Heart left ventricle (tissue), 16 donors: ENCODE measurements around the gene DCTD. TPM values are rescaled to one million over a fixed set of nuclear protein-coding genes. Genes with fewer than 3 reads are reported as not detected.

Source experiments
- ATAC-seq, 4 donors: fragments of 200-7000 bp; cut with Tn5 transposase; one replicate each; pipeline ENCODE4 v1.9.1; 2020 to 2022; ENCODE audit warnings: moderate library complexity in 4 of 4, mild to moderate bottlenecking in 3 of 4, moderate number of reproducible peaks in 1 of 4
- DNase-seq, 5 donors: peaks; one replicate each; pipeline ENCODE4 v3.0.0-alpha.2; 2020
- H3K27ac ChIP-seq, 12 donors: fragments of 200-600 bp; sonication (generic) in 4 of 12; one replicate each; pipeline versions ENCODE4 v1.5.0 to v1.8.0; 2016 to 2022; ENCODE audit warnings: mild to moderate bottlenecking in 2 of 12
- H3K27me3 ChIP-seq, 9 donors: fragments of 200-600 bp; sonication (generic) in 2 of 9; one replicate each; pipeline versions ENCODE4 v1.5.1 to v1.8.0; 2016 to 2022; ENCODE audit warnings: mild to moderate bottlenecking in 3 of 9
- H3K36me3 ChIP-seq, 9 donors: fragments of 200-600 bp; sonication (generic) in 2 of 9; one replicate each; pipeline versions ENCODE4 v1.5.0 to v1.8.0; 2018 to 2022; ENCODE audit warnings: mild to moderate bottlenecking in 2 of 9
- H3K4me1 ChIP-seq, 12 donors: fragments of 200-600 bp; sonication (generic) in 4 of 12; one replicate each; pipeline versions ENCODE4 v1.5.0 to v1.8.0; 2016 to 2022; ENCODE audit warnings: mild to moderate bottlenecking in 3 of 12
- H3K4me3 ChIP-seq, 12 donors: fragments of 200-600 bp; sonication (generic) in 4 of 12; one replicate each; pipeline versions ENCODE4 v1.5.0 to v1.8.0; 2017 to 2022; ENCODE audit warnings: mild to moderate bottlenecking in 9 of 12, moderate library complexity in 4 of 12
- H3K9me3 ChIP-seq, 12 donors: fragments of 200-600 bp; sonication (generic) in 4 of 12; one replicate each; pipeline versions ENCODE4 v1.5.0 to v1.8.0; 2016 to 2022; ENCODE audit warnings: mild to moderate bottlenecking in 1 of 12
- POLR2A ChIP-seq, 2 donors: fragments of 450-650 bp; IDR thresholded peaks; one replicate each; pipeline ENCODE4 v1.6.1; 2017; ENCODE audit warnings: antibody characterized with exemption in 2 of 2, mild to moderate bottlenecking in 2 of 2, moderate library complexity in 2 of 2
- WGBS, 4 donors: extraction: QIAGEN DNeasy Blood & Tissue Kit in 2 of 4; methylation state at CpG; one replicate each; pipeline versions ENCODE4 v1.1.5 to v1.1.7; 2013 to 2018; 5-methylcytosine and 5-hydroxymethylcytosine counted together
- intact Hi-C, 10 donors: fragments of 100-400 bp; cut with DNase I; formaldehyde crosslinking; loops; one replicate each; pipeline versions ENCODE4 v1.11.1 to v1.14.2; 2022
- polyA plus RNA-seq, 2 donors: library from polyadenylated mRNA; stranded (reverse); fragments of 200-250 nt; gene quantifications; one replicate each; pipeline ENCODE4 v1.2.3, GENCODE V29; 2013
- total RNA-seq, 9 donors: library from RNA; depleted of rRNA in 2 of 9; stranded (reverse); fragments of >200 nt in 2 of 9; fragmentation: NEBNext Ultra II Directional in 3 of 9; extraction: Animal tissue kit (Norgen Biotek cat#: 25700) in 3 of 9; gene quantifications; one replicate each; pipeline versions ENCODE4 v1.1.0 to v1.2.4, GENCODE V29; 2016 to 2023
- TF ChIP-seq, protein P1 (sequence below), 12 donors: fragments of 200-600 bp; sonication (generic) in 4 of 12; IDR thresholded peaks; one replicate each; pipeline versions ENCODE4 v1.5.0 to v1.8.0; 2018 to 2022; ENCODE audit warnings: antibody characterized with exemption in 12 of 12, mild to moderate bottlenecking in 5 of 12
- donor health status: ischemic (EF 13 %, LVEDD 7.1; RV severe dilation, severe dysfunction).
- donor health status: healthy with polysubstance abuse.
- donor health status: DM: no; HTN: yes; CAD: no.
- donor health status: DM: no; HTN: no; CAD: no.
- donor health status: ischemic (EF 25% LVEDD 6.9; RV normal size, moderate dysfunction).
- donor health status: ischemic (EF 25% LVEDD 5.7; RV mildly dilated, moderate dysfunction).
- donor health status: healthy.
- donor health status: DM: yes; HTN: yes; CAD: no.
- donor health status: ischemic (EF 35%, LVEDD 5.7; RV mildly dilated, moderate dysfunction).
- donor health status: nonischemic (EF 11% LVEDD 7.7; RV severe dilation, severe dysfunction).
- donor health status: DM: yes; HTN: yes; CAD: no.
- donor health status: PGD.
- donor health status: ischemic (EF 29% LVEDD 5.4; RV normal size, mild dysfunction).
- donor health status: nonischemic (EF 23%, LVEDD 6.1; RV moderate dilation, normal function).

Gene DCTD
- total and polyA plus RNA-seq, 11 donors = 16.1 to 55.7 (median 41.2) TPM

- intact Hi-C loops = no loop called here
- TF ChIP-seq, protein P1, sequence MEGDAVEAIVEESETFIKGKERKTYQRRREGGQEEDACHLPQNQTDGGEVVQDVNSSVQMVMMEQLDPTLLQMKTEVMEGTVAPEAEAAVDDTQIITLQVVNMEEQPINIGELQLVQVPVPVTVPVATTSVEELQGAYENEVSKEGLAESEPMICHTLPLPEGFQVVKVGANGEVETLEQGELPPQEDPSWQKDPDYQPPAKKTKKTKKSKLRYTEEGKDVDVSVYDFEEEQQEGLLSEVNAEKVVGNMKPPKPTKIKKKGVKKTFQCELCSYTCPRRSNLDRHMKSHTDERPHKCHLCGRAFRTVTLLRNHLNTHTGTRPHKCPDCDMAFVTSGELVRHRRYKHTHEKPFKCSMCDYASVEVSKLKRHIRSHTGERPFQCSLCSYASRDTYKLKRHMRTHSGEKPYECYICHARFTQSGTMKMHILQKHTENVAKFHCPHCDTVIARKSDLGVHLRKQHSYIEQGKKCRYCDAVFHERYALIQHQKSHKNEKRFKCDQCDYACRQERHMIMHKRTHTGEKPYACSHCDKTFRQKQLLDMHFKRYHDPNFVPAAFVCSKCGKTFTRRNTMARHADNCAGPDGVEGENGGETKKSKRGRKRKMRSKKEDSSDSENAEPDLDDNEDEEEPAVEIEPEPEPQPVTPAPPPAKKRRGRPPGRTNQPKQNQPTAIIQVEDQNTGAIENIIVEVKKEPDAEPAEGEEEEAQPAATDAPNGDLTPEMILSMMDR (IDR thresholded peaks at IDR 0.05) = no peak
- TF ChIP-seq POLR2A (IDR thresholded peaks at IDR 0.05) = no peak
- no peak overlapping the region for H3K4me3 ChIP-seq
- H3K27me3 ChIP-seq = no peaks in the 10 kb centered on the region
- WGBS, 4 donors = 83 to 87% (median 86%) methylated on average over 9 of the region's 9 CpGs
- H3K36me3 ChIP-seq = peaks cover 0 to 21% (median 3%) of the 10 kb centered on the region in 9 donors
- peaks cover 0 to 11% (median 6%) of the 10 kb centered on the region in 12 donors for H3K4me1 ChIP-seq
- DNase-seq = no peak
- peak overlapping the region in 1 of 12 donors; percentile 18 for H3K27ac ChIP-seq
- peaks cover 0 to 4% (median under 1%) of the 10 kb centered on the region in 12 donors for H3K9me3 ChIP-seq
- ATAC-seq = no peak
Measured at GRCh38 chr4:182879913-182880312, 37.3 kb downstream of the DCTD start.

- no peak for DNase-seq
- TF ChIP-seq, protein P1 (IDR thresholded peaks at IDR 0.05) = no peak
- TF ChIP-seq POLR2A (IDR thresholded peaks at IDR 0.05) = no peak
- Histone ChIP-seq H3K36me3 (peaks cover 0 to 12% (median 3%) of the 10 kb centered on the region in 9 donors), H3K4me3 (no peak overlapping the region), H3K27ac (no peak overlapping the region), H3K4me1 (peaks cover 0 to 11% (median 6%) of the 10 kb centered on the region in 12 donors), H3K9me3 (no peaks in the 10 kb centered on the region), H3K27me3 (no peaks in the 10 kb centered on the region)
- intact Hi-C loops = no loop called here
- ATAC-seq = no peak
- 80 to 95% (median 88%) methylated on average over 11 to 16 of the region's 16 CpGs for WGBS, 4 donors
Measured at GRCh38 chr4:182878633-182879495, 38.3 kb downstream of the DCTD start.

DNA sequence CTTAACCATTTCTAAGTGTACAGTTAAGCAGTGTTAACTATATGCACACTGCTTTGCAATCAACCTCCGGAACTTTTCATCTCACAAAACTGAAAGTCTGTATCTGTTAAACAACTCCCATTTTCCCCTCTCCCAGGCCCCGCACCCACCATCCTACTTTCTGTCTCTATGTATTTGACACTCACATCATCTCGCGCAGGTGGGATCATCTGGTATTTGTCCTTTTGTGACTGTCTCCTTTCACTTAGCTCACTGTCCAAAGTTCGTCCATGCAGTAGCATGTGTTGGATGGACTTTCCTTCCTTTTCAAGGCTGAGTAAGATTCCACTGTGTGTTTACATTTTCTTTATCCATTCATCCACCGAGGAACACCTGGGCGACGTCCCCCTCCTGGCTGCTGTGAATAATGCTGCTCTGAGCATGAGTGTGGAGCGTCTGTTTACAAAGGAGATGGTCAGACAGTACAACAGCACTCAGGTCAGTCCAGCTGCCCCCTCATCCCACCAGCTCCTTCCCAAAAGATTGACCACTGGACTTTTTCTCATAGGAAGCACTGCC is 39.8 kb downstream of the DCTD start:
- peaks cover 0 to 11% (median 6%) of the 10 kb centered on the region in 12 donors for H3K4me1 ChIP-seq
- H3K4me3 ChIP-seq = no peak overlapping the region
- TF ChIP-seq, protein P1 (IDR thresholded peaks at IDR 0.05) = no peak
- no peak for TF ChIP-seq POLR2A (IDR thresholded peaks at IDR 0.05)
- 90 to 96% (median 95%) methylated on average over 9 of the region's 9 CpGs for WGBS, 4 donors
- DNase-seq = no peak
- no peak overlapping the region for H3K27ac ChIP-seq
- peaks cover 0 to 4% (median 0%) of the 10 kb centered on the region in 9 donors for H3K36me3 ChIP-seq
- H3K9me3 ChIP-seq = no peaks in the 10 kb centered on the region
- H3K27me3 ChIP-seq = no peaks in the 10 kb centered on the region
- intact Hi-C loops = no loop called here
- ATAC-seq = no peak

- WGBS, 4 donors = 87 to 98% (median 95%) methylated on average over 5 to 8 of the region's 8 CpGs
- peaks cover 0 to 11% (median 5%) of the 10 kb centered on the region in 12 donors for H3K4me1 ChIP-seq
- TF ChIP-seq POLR2A (IDR thresholded peaks at IDR 0.05) = no peak
- TF ChIP-seq, protein P1 (IDR thresholded peaks at IDR 0.05) = no peak
- H3K27ac ChIP-seq = no peak overlapping the region
- ATAC-seq (no peak), DNase-seq (no peak)
- intact Hi-C loops = no loop called here
- no peaks in the 10 kb centered on the region for H3K27me3 ChIP-seq
- H3K36me3 ChIP-seq = peaks cover 0 to 4% (median 0%) of the 10 kb centered on the region in 9 donors
- H3K9me3 ChIP-seq = no peaks in the 10 kb centered on the region
- no peak overlapping the region for H3K4me3 ChIP-seq
Measured at GRCh38 chr4:182876427-182876826, 40.8 kb downstream of the DCTD start.
